Measurements from ENCODE around the gene BICDL1. TPM values are rescaled to one million over a fixed set of nuclear protein-coding genes. Genes with fewer than 3 reads are reported as not detected.

BICDL1 gene
- total and polyA plus RNA-seq, 2 of the 4 experiments (the other 2 are of a cell fraction) = not detected

DNA sequence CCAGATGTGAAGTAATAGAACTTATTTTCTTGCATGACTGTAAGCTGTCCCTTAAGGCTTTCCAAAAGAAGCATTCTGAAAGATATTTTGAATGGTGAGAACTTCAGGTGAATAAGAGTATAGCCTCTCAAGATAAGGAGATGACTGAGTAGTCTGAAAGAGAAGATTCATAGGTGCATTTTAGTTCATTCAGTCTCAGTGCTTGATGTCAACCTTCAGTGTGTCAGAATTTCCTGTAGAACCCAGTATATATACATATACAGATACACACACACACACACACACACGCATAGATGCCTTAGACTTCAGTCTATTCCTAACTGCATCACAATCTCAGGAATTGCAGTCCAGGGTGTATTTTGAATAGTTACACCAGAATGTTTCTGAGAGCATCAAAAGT lies 7.4 kb downstream of the BICDL1 start:
- H3K4ac ChIP-seq (ENCODE audit: low read depth, low read length) = no peak overlapping the region
- intact Hi-C loops (cut with micrococcal nuclease) = no loop called here
- no peak overlapping the region for H3K23ac ChIP-seq (ENCODE audit: low read depth, low read length)
- no peaks in the 10 kb centered on the region for H3K36me3 ChIP-seq (ENCODE audit: control insufficient read depth, insufficient read depth, low read length)
- no TSS peak for BruUV-seq (replicated peaks)
- CTCF ChIA-PET = no interaction called here
- H3K4me3 ChIP-seq (ENCODE audit: insufficient read depth, low read depth, low read length) = no peak overlapping the region
- H3K9me1 ChIP-seq (ENCODE audit: insufficient read depth, low read length) = no peaks in the 10 kb centered on the region
- no peak overlapping the region for H2AK5ac ChIP-seq (ENCODE audit: low read depth, low read length)
- TF ChIP-seq POLR2A (IDR thresholded peaks at IDR 0.05; ENCODE audit: low read depth, low read length) (no peak), RAD21 (IDR thresholded peaks at IDR 0.05; ENCODE audit: low read length) (no peak), MAFK (IDR thresholded peaks at IDR 0.05; ENCODE audit: low read depth, low read length) (no peak), MXI1 (IDR thresholded peaks at IDR 0.05; ENCODE audit: borderline replicate concordance, low read depth, low read length) (no peak), MAZ (IDR thresholded peaks at IDR 0.05; ENCODE audit: borderline replicate concordance, low read depth, low read length) (no peak), CEBPB (IDR thresholded peaks at IDR 0.05; ENCODE audit: low read depth, low read length) (no peak), BHLHE40 (IDR thresholded peaks at IDR 0.05; ENCODE audit: low read depth, low read length) (no peak), NFE2L2 (IDR thresholded peaks at IDR 0.05; ENCODE audit: low read depth, low read length) (no peak), RCOR1 (IDR thresholded peaks at IDR 0.05; ENCODE audit: insufficient replicate concordance, low read length) (no peak), SMC3 (IDR thresholded peaks at IDR 0.05; ENCODE audit: low read depth, low read length) (no peak), CHD1 (IDR thresholded peaks at IDR 0.05; ENCODE audit: low read depth, low read length) (no peak), FOS (IDR thresholded peaks at IDR 0.05; ENCODE audit: low read depth, low read length) (no peak), RFX5 (IDR thresholded peaks at IDR 0.05; ENCODE audit: low read depth, low read length) (no peak)
- TF ChIP-seq, protein P1, sequence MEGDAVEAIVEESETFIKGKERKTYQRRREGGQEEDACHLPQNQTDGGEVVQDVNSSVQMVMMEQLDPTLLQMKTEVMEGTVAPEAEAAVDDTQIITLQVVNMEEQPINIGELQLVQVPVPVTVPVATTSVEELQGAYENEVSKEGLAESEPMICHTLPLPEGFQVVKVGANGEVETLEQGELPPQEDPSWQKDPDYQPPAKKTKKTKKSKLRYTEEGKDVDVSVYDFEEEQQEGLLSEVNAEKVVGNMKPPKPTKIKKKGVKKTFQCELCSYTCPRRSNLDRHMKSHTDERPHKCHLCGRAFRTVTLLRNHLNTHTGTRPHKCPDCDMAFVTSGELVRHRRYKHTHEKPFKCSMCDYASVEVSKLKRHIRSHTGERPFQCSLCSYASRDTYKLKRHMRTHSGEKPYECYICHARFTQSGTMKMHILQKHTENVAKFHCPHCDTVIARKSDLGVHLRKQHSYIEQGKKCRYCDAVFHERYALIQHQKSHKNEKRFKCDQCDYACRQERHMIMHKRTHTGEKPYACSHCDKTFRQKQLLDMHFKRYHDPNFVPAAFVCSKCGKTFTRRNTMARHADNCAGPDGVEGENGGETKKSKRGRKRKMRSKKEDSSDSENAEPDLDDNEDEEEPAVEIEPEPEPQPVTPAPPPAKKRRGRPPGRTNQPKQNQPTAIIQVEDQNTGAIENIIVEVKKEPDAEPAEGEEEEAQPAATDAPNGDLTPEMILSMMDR (conservative IDR thresholded peaks at IDR 0.05; ENCODE audit: low read depth, low read length) = no peak
- TF ChIP-seq, protein P2, sequence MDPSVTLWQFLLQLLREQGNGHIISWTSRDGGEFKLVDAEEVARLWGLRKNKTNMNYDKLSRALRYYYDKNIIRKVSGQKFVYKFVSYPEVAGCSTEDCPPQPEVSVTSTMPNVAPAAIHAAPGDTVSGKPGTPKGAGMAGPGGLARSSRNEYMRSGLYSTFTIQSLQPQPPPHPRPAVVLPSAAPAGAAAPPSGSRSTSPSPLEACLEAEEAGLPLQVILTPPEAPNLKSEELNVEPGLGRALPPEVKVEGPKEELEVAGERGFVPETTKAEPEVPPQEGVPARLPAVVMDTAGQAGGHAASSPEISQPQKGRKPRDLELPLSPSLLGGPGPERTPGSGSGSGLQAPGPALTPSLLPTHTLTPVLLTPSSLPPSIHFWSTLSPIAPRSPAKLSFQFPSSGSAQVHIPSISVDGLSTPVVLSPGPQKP (IDR thresholded peaks at IDR 0.05; ENCODE audit: borderline replicate concordance, low read depth, low read length) = no peak
- TF ChIP-seq, protein P3, sequence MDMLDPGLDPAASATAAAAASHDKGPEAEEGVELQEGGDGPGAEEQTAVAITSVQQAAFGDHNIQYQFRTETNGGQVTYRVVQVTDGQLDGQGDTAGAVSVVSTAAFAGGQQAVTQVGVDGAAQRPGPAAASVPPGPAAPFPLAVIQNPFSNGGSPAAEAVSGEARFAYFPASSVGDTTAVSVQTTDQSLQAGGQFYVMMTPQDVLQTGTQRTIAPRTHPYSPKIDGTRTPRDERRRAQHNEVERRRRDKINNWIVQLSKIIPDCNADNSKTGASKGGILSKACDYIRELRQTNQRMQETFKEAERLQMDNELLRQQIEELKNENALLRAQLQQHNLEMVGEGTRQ (IDR thresholded peaks at IDR 0.05; ENCODE audit: low read depth, low read length) = no peak
- no peak overlapping the region for H4K91ac ChIP-seq (ENCODE audit: insufficient read depth, low read depth, low read length)
- H4K20me1 ChIP-seq (ENCODE audit: insufficient read depth, low read length) = no peaks in the 10 kb centered on the region
- no peak overlapping the region for H2BK5ac ChIP-seq (ENCODE audit: low read depth, low read length, poor library complexity, severe bottlenecking)
- H2BK15ac ChIP-seq (ENCODE audit: low read depth, low read length) = no peak overlapping the region
- no peak overlapping the region for H2BK120ac ChIP-seq (ENCODE audit: low read depth, low read length)
- POLR2A ChIA-PET (ENCODE audit: unreplicated experiment) = no interaction called here
- peaks cover 7% of the 10 kb centered on the region for H3K27me3 ChIP-seq (ENCODE audit: control insufficient read depth, insufficient read depth, low read length)
- H2AK9ac ChIP-seq (replicated peaks; ENCODE audit: low read depth, low read length, poor library complexity) = no peak overlapping the region
- in situ Hi-C loops (cut with MboI; ENCODE audit: low sequenced_read_pairs) = no loop called here
- no peak overlapping the region for H4K8ac ChIP-seq (ENCODE audit: low read depth in 2 of 2, low read length in 2 of 2)
- ATAC-seq (ENCODE audit: low read depth) (no peak), DNase-seq (no peak)
- H3K9ac ChIP-seq (ENCODE audit: low read depth, low read length) = no peak overlapping the region
- no peak overlapping the region for H2BK20ac ChIP-seq (ENCODE audit: low read depth, low read length)
- dilution Hi-C loops (cut with HindIII; ENCODE audit: low sequenced_read_pairs, unreplicated experiment) = no loop called here
- no peak overlapping the region for H4K5ac ChIP-seq (ENCODE audit: low read depth, low read length)
- no peaks in the 10 kb centered on the region for H3K4me1 ChIP-seq (ENCODE audit: control insufficient read depth, insufficient read depth, low read length)
- H2AFZ ChIP-seq (replicated peaks; ENCODE audit: low read length, poor library complexity) = no peak overlapping the region
- no peak overlapping the region for H3K4me2 ChIP-seq (ENCODE audit: low read depth, low read length)
- H3K27ac ChIP-seq (ENCODE audit: insufficient read depth, low read length) = no peak overlapping the region
- H3K9me3 ChIP-seq (ENCODE audit: control insufficient read depth, insufficient read depth, low read length) = no peaks in the 10 kb centered on the region
- WGBS, 2 experiments (ENCODE audit: extremely low coverage in 2 of 2, insufficient read length in 1 of 2) = no CpG with 5 or more reads among the region's 1 CpG
- no peak overlapping the region for H3K14ac ChIP-seq (replicated peaks; ENCODE audit: low read depth, low read length)
- no peaks in the 10 kb centered on the region for H3K79me1 ChIP-seq (ENCODE audit: low read depth in 1 of 2, low read length in 2 of 2)
- no peak overlapping the region for H3K18ac ChIP-seq (ENCODE audit: low read depth, low read length)
- H3K56ac ChIP-seq (ENCODE audit: extremely low read depth, insufficient read depth, low read length) = no peak overlapping the region

Data from IMR-90 (cell line).